Stimulated activated CD8-positive, alpha-beta memory T cell treated with anti-CD3 and anti-CD28 coated beads, Interleukin-12 subunit alpha, Interleukin-12 subunit beta, amount 100 ng/mL, for 24 hours (primary cell): ENCODE measurements around the gene ELMOD1.

ENCODE experiments used
- DNase-seq: peaks from one replicate; pipeline ENCODE4 v3.0.0-alpha.2; 2020; ENCODE audit errors: extremely low read depth

The ELMOD1 gene

GRCh38 chr11:107583629-107584195, 7.2 kb upstream of the ELMOD1 start:
- DNase-seq, result no peak

- DNase-seq, result no peak
These were observed 3.5 kb upstream of the ELMOD1 start for GRCh38 chr11:107587306-107587979.

- DNase-seq, result peak; percentile 15
These were observed 657 bp downstream of the ELMOD1 start for GRCh38 chr11:107591378-107592230.

- no peak for DNase-seq
These were observed 1.3 kb downstream of the ELMOD1 start for GRCh38 chr11:107592231-107592590.

GRCh38 chr11:107592813-107593212, 1.9 kb downstream of the ELMOD1 start:
- DNase-seq, result no peak

GRCh38 chr11:107593951-107594350, 3.0 kb downstream of the ELMOD1 start:
- DNase-seq, result no peak

- DNase-seq, result no peak
These were observed 3.8 kb downstream of the ELMOD1 start for GRCh38 chr11:107594736-107595135.

- DNase-seq, result no peak
These were observed 7.5 kb downstream of the ELMOD1 start for GRCh38 chr11:107598225-107599139.

GRCh38 chr11:107605061-107606006, 14.4 kb downstream of the ELMOD1 start:
- no peak for DNase-seq

GRCh38 chr11:107606141-107606540, 15.2 kb downstream of the ELMOD1 start:
- no peak for DNase-seq

GRCh38 chr11:107608809-107609208, 17.9 kb downstream of the ELMOD1 start:
- no peak for DNase-seq

- DNase-seq, result no peak
These were observed 18.7 kb downstream of the ELMOD1 start for GRCh38 chr11:107609400-107610218.

GRCh38 chr11:107612445-107612844, 21.5 kb downstream of the ELMOD1 start:
- no peak for DNase-seq

GRCh38 chr11:107619926-107620325, 29.0 kb downstream of the ELMOD1 start:
- DNase-seq, result no peak

- DNase-seq, result no peak
These were observed 30.1 kb downstream of the ELMOD1 start for GRCh38 chr11:107621081-107621480.

GRCh38 chr11:107623183-107623582, 32.2 kb downstream of the ELMOD1 start:
- no peak for DNase-seq

GRCh38 chr11:107624983-107625684, 34.2 kb downstream of the ELMOD1 start:
- no peak for DNase-seq

GRCh38 chr11:107625685-107625989, 34.7 kb downstream of the ELMOD1 start:
- DNase-seq, result no peak

GRCh38 chr11:107631043-107631442, 40.1 kb downstream of the ELMOD1 start:
- no peak for DNase-seq
